ACHN (cell line): ENCODE results near the gene IL10RB.

ENCODE experiments used
- DNase-seq: peaks from one replicate; pipeline ENCODE4 v3.0.0-alpha.2; 2015
- in situ Hi-C: cut with HindIII; loops from 2 replicates; pipeline ENCODE4 v1.10.0; 2017; ENCODE audit warnings: low sequenced_read_pairs, low pct_ligation_motif_present, low pct_unique_long_range_greater_than_20kb

The IL10RB gene

GRCh38 chr21:33258475-33258874 is 7.7 kb upstream of the IL10RB start:
- no peak for DNase-seq
- in situ Hi-C loops = no loop called here

DNA sequence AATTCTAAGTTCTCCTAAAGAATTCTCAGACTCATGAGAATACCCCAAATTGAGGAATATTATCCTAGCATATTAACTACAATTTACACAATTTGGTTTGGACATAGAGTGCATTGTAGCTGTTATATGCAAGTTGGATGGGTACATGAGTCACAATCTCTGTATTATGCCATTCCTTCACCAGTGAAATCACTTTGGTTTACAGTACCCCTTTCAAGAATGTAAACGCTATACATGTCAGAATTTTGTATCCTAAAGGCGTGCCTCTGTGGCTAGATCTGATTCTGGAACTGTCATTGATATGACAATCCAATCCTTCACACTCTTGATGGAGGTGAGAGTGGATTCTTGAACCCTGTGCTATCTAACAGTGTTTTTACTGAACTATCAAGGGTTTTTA is 6.7 kb upstream of the IL10RB start:
- no peak for DNase-seq
- in situ Hi-C loops = no loop called here

DNA sequence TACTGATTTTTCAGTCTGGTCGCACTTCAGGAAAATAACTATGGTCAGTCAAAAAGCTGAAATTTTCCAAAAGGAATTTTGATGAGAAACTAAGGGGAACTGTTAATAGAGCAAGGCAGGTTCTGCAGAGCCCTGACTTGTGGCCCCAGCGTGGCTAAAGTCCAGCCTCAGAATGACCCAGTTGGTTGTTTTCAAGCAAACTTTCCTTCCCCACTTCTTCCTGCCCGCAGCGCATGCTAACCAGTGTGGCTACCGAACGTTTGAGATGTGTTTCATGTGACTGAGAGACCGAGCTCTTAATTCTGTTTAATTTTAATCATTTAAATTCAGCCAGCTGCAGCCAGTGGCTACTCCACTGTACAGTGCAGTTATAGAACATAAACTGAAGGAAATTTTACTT is 6.2 kb upstream of the IL10RB start:
- in situ Hi-C loops = no loop called here
- no peak for DNase-seq

GRCh38 chr21:33261635-33262034 is 4.5 kb upstream of the IL10RB start:
- in situ Hi-C loops = no loop called here
- peak; percentile 38 for DNase-seq

DNA sequence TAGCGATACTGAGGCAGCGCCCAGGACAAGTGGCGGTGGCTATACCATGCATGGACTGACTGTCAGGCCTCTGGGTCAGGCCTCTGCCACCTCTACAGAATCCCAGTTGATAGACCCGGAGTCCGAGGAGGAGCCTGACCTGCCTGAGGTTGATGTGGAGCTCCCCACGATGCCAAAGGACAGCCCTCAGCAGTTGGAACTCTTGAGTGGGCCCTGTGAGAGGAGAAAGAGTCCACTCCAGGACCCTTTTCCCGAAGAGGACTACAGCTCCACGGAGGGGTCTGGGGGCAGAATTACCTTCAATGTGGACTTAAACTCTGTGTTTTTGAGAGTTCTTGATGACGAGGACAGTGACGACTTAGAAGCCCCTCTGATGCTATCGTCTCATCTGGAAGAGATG is 3.2 kb upstream of the IL10RB start:
- in situ Hi-C loops = no loop called here
- DNase-seq = no peak

- no peak for DNase-seq
- in situ Hi-C loops = no loop called here
Observed at GRCh38 chr21:33264561-33264960, 1.6 kb upstream of the IL10RB start.

DNA sequence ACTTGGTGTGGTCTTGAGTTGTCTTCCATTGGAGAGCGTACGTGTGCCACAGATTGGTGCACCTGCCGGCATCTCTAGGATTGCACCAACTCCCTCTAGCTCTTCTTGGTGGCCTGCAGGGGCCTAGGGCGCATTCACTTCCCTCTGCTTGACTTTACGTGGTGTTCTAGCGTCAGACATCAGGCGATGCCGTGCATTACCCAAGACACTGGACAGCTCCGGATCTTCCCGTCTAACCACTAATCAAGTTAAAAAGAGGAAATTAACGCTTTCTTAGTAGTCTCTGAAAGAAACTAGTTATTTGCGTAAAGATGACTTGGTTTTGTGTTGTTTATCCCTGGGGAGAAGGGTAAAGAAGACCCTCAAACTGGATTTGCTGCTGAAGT is 510 bp upstream of the IL10RB start:
- no peak for DNase-seq
- in situ Hi-C loops = no loop called here

DNA sequence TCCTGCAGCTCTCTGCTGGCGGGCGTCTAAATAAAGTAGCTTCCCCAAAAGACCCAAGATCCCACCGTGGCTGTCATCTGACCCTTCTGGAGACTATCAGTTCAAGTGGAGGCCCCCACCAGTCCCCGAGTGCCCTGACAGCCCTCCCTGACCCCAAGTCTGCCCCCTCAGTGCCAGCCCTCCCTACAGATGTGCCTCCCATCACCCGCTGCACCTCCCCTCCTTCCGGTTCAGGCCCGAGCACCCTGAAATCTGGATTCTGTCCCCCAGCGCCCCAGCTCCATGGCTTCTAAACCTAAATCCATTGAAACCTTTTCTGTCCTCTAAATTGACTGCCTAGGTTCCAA is 595 bp downstream of the IL10RB start:
- no peak for DNase-seq
- in situ Hi-C loops = no loop called here

GRCh38 chr21:33267250-33267649 is 1.1 kb downstream of the IL10RB start:
- no peak for DNase-seq
- in situ Hi-C loops = no loop called here

DNA sequence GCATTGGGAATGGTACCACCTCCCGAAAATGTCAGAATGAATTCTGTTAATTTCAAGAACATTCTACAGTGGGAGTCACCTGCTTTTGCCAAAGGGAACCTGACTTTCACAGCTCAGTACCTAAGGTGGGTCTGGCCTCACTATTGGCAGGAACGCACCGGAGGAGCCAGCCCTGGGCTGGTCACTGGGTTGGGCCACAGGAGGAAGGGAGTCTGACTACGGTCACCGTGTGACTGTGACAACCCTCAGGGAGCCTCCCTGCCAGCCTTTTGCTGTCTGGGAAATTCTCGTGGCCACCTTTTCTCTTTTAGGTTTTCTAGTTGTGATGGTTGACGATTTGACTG is 2.2 kb downstream of the IL10RB start:
- in situ Hi-C loops = no loop called here
- no peak for DNase-seq

DNA sequence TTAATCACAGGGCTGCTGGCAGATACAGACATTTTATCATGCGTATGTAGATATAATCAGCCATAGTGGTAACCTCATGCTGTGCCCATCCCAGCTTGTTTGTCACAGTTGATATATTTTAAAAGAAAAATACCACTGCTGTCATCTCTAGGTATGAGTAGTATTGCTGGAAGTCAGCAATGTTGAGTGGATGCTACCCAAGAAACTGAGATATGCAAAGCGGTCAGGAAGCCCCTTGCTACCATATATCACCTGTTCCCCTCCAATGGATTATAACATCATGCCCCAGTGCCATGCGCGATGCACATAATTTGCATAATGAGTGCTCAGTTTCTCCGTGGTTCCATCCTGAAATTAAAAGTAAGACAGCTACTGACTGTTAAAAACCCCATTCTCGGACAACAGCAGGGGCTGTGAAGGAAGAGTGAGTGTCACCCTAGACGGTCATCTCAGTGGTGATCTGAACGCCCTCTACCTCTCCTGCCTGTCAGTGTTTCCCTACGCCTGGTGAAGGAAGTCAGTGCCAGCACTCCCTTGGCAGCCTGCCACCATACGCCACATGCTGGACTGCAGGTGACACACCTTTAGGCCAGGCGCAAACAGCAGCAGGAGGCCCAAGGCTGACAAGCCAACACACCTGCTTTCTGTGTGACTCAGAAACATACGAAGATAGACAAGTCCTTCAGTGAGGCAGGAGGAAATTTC is 2.7 kb downstream of the IL10RB start:
- no peak for DNase-seq
- in situ Hi-C loops = no loop called here

GRCh38 chr21:33270986-33271385 is 4.8 kb downstream of the IL10RB start:
- in situ Hi-C loops = no loop called here

DNA sequence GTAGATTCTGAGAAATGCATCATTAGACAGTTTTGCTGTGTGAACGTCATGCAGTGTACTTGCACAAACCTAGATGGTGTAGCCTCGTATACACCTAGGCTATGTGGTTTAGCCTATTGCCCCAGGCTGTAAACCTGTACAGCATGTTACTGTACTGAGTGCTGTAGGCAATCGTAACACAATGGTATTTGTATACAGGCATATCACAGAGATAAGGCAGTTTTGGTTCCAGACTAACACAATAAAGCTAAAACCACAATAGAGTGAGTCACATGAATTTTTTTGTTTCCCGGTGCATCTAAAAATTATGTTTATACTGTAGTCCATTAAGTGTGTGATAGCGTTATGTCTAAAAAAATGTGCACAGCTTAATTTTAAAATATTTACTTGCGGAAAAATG is 6.9 kb downstream of the IL10RB start:
- in situ Hi-C loops = no loop called here
- DNase-seq = no peak

More at GRCh38 chr21:33270986-33271385, 4.8 kb downstream of the IL10RB start:
- DNase-seq = no peak

- in situ Hi-C loops = no loop called here
Observed at GRCh38 chr21:33278721-33279120, 12.6 kb downstream of the IL10RB start.

DNA sequence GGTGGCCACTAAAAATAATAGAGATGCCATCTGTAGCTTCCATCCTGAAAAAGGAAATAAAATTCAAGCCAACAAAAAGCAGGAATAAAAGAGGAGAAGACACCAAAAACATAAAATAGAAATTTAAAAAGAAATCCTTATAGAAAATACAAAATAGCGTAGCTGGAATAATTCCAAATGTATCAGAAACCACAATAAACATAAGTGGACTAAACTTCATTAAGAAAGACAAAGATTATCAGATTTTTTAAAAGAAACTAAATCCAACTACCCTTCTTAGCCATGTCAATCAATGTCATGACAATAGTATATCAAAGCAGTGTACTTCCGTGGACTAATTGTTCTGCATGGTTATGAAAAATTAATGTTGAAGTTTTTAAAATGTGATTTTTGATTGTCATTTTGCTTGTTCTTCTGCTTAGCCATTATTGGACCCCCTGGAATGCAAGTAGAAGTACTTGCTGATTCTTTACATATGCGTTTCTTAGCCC is 13.2 kb downstream of the IL10RB start:
- in situ Hi-C loops = no loop called here
- DNase-seq = no peak

More at GRCh38 chr21:33278721-33279120, 12.6 kb downstream of the IL10RB start:
- no peak for DNase-seq

GRCh38 chr21:33281096-33281652 is 15.0 kb downstream of the IL10RB start:
- in situ Hi-C loops = no loop called here
- DNase-seq = no peak

DNA sequence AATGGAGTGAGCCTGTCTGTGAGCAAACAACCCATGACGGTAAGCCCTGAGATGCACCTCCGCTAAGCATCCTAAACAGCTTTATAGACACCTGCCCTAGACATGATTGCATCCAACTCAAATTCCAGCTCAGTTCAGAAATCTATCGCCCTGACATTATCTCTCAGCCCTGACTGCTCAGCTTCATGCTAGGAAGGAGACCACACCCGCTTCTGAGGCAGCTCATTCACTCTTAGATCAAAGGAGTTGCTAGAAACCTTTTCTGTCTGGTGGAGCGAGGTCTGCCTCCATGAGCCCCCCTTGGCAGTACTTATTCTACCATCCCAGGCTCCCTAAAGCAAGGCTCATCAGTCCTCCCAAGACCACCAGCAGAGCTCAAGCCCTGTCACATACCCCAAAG is 17.0 kb downstream of the IL10RB start:
- in situ Hi-C loops = no loop called here

DNA sequence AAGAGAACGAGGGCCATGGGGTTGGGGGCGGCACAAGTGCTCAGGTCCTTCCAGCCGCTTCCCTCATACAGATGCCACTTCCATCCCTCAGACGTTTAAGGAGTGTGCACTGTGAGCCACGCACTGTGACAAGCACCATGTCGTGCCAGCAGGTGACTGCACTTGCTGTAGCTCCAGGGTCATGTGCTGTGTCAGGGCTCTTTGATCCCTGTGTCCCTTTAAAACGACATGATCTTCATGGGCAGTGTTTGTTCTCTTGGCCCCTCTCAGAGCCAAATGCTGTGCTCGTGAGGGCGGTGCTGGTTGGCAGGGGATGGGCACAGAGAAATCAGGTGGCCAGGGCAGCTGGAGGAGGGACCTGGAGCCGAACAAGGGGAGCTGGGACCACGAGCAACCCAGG is 19.9 kb downstream of the IL10RB start:
- in situ Hi-C loops = no loop called here
- no peak for DNase-seq

More for the DNA sequence above, 17.0 kb downstream of the IL10RB start:
- DNase-seq = no peak

DNA sequence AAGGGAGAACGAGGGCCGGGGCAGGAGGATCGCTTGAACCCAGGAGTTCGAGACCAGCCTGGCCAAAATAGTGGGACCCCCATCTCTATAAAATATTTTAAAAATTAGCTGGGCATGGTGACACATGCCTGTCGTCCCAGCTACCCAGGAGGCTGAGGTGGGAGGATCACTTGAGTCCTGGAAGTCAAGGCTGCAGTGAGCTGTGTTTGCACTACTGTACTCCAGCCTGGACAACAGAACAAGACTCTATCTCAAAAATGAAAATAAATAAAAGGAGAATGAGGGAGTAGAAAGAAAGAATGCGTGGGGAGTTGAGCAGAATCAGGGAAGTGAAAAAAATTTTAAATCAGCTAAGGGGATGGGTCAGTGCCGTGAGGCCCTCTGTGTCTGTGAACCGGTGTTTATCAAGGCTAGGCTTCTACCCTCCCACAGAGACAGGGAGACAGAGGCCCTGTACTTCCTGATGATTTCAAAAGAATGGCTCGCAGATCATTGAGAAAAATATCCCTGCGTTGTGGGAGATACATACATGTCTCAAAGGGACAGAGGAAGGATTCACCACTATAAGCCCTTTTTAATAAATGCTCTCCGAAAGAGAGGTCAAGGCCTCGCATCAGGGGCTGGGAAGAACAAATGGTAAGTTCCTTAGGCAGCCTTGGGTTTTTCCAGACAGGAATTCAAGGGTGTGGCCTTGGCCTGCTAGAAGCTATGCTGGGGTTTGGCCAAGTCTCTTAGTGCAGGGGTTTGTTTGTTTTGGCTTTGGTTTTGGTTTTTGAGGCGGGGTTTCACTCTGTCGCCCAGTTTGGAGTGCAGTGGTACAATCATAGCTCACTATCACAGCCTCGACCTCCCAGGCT is 20.7 kb downstream of the IL10RB start:
- in situ Hi-C loops = no loop called here
- no peak for DNase-seq
